C4-2B (cell line): ENCODE data around the gene TIMM44.

Experiments used
- CTCF ChIP-seq: fragments of 450-650 bp; conservative IDR thresholded peaks from 2 replicates; pipeline ENCODE4 v1.5.1; 2017; ENCODE audit warnings: mild to moderate bottlenecking
- ZFX ChIP-seq: fragments of 450-650 bp; IDR thresholded peaks from 2 replicates; pipeline ENCODE4 v1.6.1; 2017

- TF ChIP-seq CTCF (no peak), ZFX (no peak)
Observed at GRCh38 chr19:7977021-7977722, 33.7 kb upstream of the TIMM44 start.
